NK-92 treated with Interleukin-12 subunit alpha and Interleukin-12 subunit beta, amount 100 ng/mL, for 24 hours (cell line): ENCODE results near the gene GMNN.
A peak's percentile ranks its signal among the peaks of the same experiment; 100 is the strongest.
"Not testable (repeated sequence)": the region's sequence is repeated elsewhere in the genome, so short reads cannot be mapped to it uniquely, and the experiment has no call there.

Experiments used
- DNase-seq: peaks from one replicate; lab custom pipeline; 2025; lab: John Stamatoyannopoulos, UW

The GMNN gene

GRCh38 chr6:24774696-24775519 is at the start of gene GMNN:
Gene GMNN (plus strand): TSS chr6:24774937. CDS start chr6:24777247, 2,310 bp downstream.
- peak; percentile 97 for DNase-seq

- DNase-seq: not testable (repeated sequence)
These were observed 44.1 kb upstream of the GMNN start for GRCh38 chr6:24730653-24731052.

GRCh38 chr6:24731456-24732134 is 43.1 kb upstream of the GMNN start:
- DNase-seq: not testable (repeated sequence)

- DNase-seq: no peak
These were observed 40.6 kb upstream of the GMNN start for GRCh38 chr6:24734166-24734565.

GRCh38 chr6:24734710-24735109 is 40.0 kb upstream of the GMNN start:
- not testable (repeated sequence) for DNase-seq

GRCh38 chr6:24738741-24739140 is 36.0 kb upstream of the GMNN start:
- DNase-seq: no peak

GRCh38 chr6:24740861-24741260 is 33.9 kb upstream of the GMNN start:
- no peak for DNase-seq

GRCh38 chr6:24742216-24742738 is 32.5 kb upstream of the GMNN start:
- DNase-seq: no peak

GRCh38 chr6:24743265-24743943 is 31.3 kb upstream of the GMNN start:
- DNase-seq: no peak

- DNase-seq: no peak
These were observed 30.8 kb upstream of the GMNN start for GRCh38 chr6:24743944-24744335.

GRCh38 chr6:24744911-24745310 is 29.8 kb upstream of the GMNN start:
- no peak for DNase-seq

GRCh38 chr6:24749297-24749696 is 25.4 kb upstream of the GMNN start:
- DNase-seq: no peak

GRCh38 chr6:24750878-24751277 is 23.9 kb upstream of the GMNN start:
- not testable (repeated sequence) for DNase-seq

- DNase-seq: no peak
These were observed 22.2 kb upstream of the GMNN start for GRCh38 chr6:24752503-24752902.

GRCh38 chr6:24752917-24753492 is 21.7 kb upstream of the GMNN start:
- DNase-seq: no peak

GRCh38 chr6:24753545-24753944 is 21.2 kb upstream of the GMNN start:
- DNase-seq: no peak

GRCh38 chr6:24754378-24754777 is 20.4 kb upstream of the GMNN start:
- DNase-seq: not testable (repeated sequence)

- no peak for DNase-seq
These were observed 19.5 kb upstream of the GMNN start for GRCh38 chr6:24755279-24755678.

- no peak for DNase-seq
These were observed 17.1 kb upstream of the GMNN start for GRCh38 chr6:24757611-24758010.

- DNase-seq: no peak
These were observed 15.0 kb upstream of the GMNN start for GRCh38 chr6:24759718-24760117.

- no peak for DNase-seq
These were observed 14.5 kb upstream of the GMNN start for GRCh38 chr6:24760210-24760609.

- no peak for DNase-seq
These were observed 13.4 kb upstream of the GMNN start for GRCh38 chr6:24761193-24761835.
